T-helper 2 cell treated with Interferon-gamma antibody and Interleukin-4, amounts not matched to agents 5 μg/mL and 100 μg/mL, for 36 hours (primary cell): Measurements from ENCODE around the gene PPA2.

ENCODE experiments used
- DNase-seq: peaks from one replicate; pipeline ENCODE4 v3.0.0; 2021; ENCODE audit warnings: low spot score
- H3K27ac Mint-ChIP-seq: one replicate; pipeline ENCODE4 v1.8.0; 2021; ENCODE audit warnings: mild to moderate bottlenecking, mixed read lengths
- H3K27me3 Mint-ChIP-seq: one replicate; pipeline ENCODE4 v1.8.0; 2021; ENCODE audit warnings: low read depth, mixed read lengths
- H3K36me3 Mint-ChIP-seq: one replicate; pipeline ENCODE4 v1.8.0; 2021; ENCODE audit warnings: low read depth, mixed read lengths
- H3K4me1 Mint-ChIP-seq: one replicate; pipeline ENCODE4 v1.8.0; 2021; ENCODE audit warnings: low read depth, mixed read lengths
- H3K4me3 Mint-ChIP-seq: one replicate; pipeline ENCODE4 v1.8.0; 2022; ENCODE audit warnings: mild to moderate bottlenecking, moderate library complexity, mixed read lengths
- H3K9me3 Mint-ChIP-seq: one replicate; pipeline ENCODE4 v1.8.0; 2021; ENCODE audit warnings: mixed read lengths

Gene PPA2

DNA sequence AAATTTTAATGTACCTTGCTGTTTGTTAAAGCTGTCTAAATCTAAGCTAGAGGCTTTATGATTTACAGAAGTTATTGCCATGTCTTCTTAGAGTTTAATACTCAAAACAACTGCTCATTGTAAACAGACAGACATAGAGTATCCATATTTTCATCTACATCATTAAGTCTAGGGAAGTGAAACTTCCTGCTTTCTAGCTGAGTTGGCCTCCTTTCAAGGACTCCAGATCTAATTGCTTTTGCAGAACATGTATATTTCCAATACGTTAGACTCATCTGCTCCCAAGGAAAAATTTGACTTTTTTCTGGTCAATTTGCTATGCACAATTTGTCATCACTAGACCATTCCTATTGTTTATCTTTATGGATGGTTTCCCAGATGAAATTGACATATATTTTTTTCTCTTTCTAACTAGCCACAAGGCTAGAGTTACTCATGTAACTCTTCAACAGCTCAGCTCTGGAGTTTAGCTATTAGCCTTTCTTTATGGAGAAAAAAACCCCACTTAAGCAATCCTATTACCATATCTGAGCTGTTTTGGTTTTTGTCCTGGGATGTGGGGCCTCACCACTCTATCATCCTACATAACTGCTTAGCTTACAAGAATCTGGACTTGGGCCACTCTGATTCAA, 122.9 kb downstream of the PPA2 start:
- no peak overlapping the region for H3K27ac Mint-ChIP-seq
- H3K27me3 Mint-ChIP-seq, result no peaks in the 10 kb centered on the region
- no peak for DNase-seq
- H3K4me3 Mint-ChIP-seq, result no peak overlapping the region
- H3K4me1 Mint-ChIP-seq, result peaks cover 6% of the 10 kb centered on the region
- H3K36me3 Mint-ChIP-seq, result peaks cover 2% of the 10 kb centered on the region
- no peaks in the 10 kb centered on the region for H3K9me3 Mint-ChIP-seq

DNA sequence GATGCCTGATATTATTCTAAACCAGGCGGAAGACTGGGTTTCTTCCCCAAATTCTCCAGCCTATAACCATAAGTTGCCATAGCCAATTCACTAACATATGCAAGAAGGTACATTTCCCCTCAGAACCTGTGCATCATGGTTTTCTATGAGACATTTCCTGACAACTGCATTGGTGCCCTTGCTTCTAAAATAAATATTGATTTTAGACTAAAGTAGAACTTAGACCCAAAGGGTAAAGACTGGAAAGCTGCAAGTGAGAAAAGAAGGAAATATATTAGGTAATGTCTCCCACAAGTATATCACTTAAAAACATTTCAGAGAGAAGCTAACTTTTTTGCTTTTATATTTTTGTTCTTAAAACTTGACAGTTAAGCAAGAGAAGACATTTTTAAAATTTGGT, 125.1 kb downstream of the PPA2 start:
- DNase-seq, result no peak
- Mint-ChIP-seq H3K27me3 (no peaks in the 10 kb centered on the region), H3K9me3 (no peaks in the 10 kb centered on the region), H3K36me3 (no peaks in the 10 kb centered on the region), H3K4me1 (peaks cover 6% of the 10 kb centered on the region), H3K4me3 (no peak overlapping the region), H3K27ac (no peak overlapping the region)

DNA sequence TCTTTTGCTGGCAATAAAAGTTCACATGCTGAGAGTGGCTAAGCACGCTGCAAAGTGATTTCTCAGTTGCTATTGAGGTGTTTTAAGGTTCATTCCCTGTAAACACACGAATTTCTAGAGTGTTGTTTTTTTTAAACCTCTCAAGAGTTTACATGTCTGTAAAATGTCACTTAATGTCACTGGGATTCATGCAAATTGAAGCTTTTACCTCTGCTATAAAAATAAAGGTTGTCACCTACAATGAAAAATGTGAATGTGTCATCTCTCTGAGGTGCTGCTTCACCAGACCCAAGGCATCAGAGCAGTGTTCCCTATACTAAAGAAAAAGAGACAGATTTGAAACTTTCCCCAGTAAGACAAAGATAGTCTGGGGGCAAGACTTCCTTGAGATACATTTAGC, 127.0 kb downstream of the PPA2 start:
- Mint-ChIP-seq H3K36me3 (no peaks in the 10 kb centered on the region), H3K4me3 (no peak overlapping the region), H3K27ac (no peak overlapping the region), H3K4me1 (no peaks in the 10 kb centered on the region), H3K27me3 (no peaks in the 10 kb centered on the region), H3K9me3 (no peaks in the 10 kb centered on the region)
- no peak for DNase-seq

DNA sequence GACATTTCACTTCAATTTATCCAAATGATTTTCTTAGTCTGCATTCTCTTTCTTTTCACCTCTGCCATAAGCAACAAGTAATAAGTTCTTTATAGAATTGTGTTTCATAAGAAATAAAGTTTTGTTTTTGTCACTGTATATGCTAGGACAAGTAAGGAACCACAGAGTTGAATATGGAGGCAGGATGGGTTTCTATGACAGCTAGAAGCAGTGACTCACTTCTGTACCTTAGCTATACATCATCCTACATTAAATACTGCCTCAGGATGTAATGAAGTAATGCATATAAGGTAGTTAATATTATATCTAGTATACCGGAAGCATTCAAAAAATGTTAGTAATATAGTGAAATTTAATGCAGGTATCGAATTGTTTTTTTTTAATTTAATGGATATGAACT, 128.0 kb downstream of the PPA2 start:
- no peaks in the 10 kb centered on the region for H3K27me3 Mint-ChIP-seq
- no peaks in the 10 kb centered on the region for H3K9me3 Mint-ChIP-seq
- H3K27ac Mint-ChIP-seq, result no peak overlapping the region
- H3K4me1 Mint-ChIP-seq, result no peaks in the 10 kb centered on the region
- no peak for DNase-seq
- no peaks in the 10 kb centered on the region for H3K36me3 Mint-ChIP-seq
- H3K4me3 Mint-ChIP-seq, result no peak overlapping the region

DNA sequence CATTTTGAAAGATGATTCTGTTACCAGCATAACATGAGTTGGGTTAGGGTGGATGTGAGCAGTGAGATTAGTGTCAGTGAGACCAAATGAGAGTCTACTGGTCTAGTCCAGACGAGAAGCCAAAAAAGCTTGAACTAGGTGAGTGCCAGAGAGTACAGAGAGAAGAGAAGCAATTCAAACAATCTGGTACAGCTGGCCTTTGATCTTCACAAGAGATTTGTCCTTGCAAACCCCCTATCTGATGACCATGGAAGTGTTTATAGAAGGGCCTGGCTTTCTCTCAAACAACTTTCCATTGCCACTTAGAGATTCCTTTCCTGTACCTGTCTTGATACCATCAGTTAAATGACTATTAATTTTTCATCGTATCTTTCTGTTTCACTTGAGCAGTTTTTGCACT, 128.5 kb downstream of the PPA2 start:
- Mint-ChIP-seq H3K27me3 (no peaks in the 10 kb centered on the region), H3K4me3 (no peak overlapping the region), H3K9me3 (no peaks in the 10 kb centered on the region), H3K36me3 (no peaks in the 10 kb centered on the region), H3K27ac (no peak overlapping the region), H3K4me1 (no peaks in the 10 kb centered on the region)
- no peak for DNase-seq

DNA sequence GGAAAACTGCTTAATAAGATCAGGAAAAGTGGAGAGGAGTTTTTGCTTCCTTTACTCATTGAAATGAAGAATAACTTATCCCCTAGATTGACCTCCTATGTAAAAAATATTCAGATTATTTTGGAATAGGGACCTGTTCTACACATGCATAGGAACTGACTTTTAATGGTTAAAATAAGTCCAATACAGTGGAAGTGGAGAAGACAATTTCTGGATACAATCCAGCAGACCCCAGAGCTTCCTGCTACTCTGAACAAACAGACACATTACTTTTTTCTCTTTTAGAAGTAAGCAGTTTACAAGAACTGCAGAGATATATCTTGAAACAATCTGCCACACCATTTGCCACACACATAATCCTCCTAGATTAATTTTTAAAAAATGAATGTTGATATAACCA, 129.7 kb downstream of the PPA2 start:
- Mint-ChIP-seq H3K4me1 (no peaks in the 10 kb centered on the region), H3K4me3 (no peak overlapping the region), H3K9me3 (no peaks in the 10 kb centered on the region)

DNA sequence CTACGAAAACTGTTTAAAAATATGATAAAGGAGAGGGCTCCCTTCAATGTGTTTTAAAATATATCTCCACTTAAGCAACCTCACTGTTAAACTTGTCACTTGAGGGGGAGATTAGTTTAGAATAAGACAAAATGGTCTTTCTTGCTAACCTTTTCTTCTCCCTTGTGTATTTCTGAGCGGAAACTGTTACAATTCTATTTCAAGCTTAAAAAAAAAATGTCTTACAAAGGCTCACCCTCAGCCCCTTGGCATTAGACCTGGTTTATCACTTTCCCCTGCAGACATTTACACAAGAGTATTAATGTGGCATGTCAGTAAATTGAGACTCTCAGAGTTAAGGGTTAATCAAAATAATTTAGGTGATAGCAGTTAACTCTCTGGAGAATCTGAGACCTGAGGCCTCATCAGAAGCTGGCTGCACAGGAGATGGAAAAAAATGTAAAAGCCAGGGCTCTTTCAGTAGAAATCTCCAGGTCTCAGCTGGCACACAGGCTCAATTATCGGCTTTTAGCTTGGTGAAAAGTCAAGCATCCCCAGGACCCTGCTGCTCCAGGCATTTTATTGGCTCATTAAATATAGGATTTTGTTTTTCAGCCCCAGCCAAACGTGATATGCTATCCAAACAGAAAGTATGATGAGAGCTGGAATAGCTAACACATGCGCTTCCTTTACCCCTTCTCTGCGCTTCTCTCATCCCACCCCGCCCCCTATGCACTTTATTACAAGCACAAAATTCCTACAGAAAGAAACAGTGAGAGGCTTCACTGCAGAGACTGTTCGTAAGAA, 130.5 kb downstream of the PPA2 start:
- Mint-ChIP-seq H3K27ac (no peak overlapping the region), H3K4me1 (no peaks in the 10 kb centered on the region), H3K27me3 (no peaks in the 10 kb centered on the region), H3K4me3 (no peak overlapping the region), H3K9me3 (no peaks in the 10 kb centered on the region), H3K36me3 (no peaks in the 10 kb centered on the region)
- DNase-seq, result no peak

More for the DNA sequence above, 129.7 kb downstream of the PPA2 start:
- DNase-seq, result no peak
- Mint-ChIP-seq H3K27ac (no peak overlapping the region), H3K27me3 (no peaks in the 10 kb centered on the region), H3K36me3 (no peaks in the 10 kb centered on the region)

DNA sequence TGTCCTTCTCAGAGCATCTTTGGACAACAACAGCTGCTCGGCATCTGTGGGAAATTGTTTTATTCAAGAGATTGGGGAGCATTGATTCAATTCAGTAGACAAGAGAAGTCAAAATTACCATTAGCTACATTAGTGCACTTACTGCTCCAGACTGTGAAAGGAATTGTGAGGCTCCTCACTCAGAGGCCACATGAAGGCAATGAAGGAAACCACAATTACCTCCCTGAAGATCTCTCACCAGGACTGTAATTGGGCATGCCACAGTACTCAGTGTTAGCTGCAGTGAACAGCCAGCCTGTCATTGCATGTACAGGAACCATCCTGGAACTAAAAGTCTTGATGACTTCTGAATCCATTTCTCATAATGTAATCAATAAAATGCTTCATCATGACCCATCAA, 144.8 kb downstream of the PPA2 start:
- Mint-ChIP-seq H3K27me3 (no peaks in the 10 kb centered on the region), H3K27ac (no peak overlapping the region), H3K4me1 (peaks cover 3% of the 10 kb centered on the region), H3K9me3 (no peaks in the 10 kb centered on the region), H3K36me3 (no peaks in the 10 kb centered on the region), H3K4me3 (no peak overlapping the region)
- DNase-seq, result no peak

DNA sequence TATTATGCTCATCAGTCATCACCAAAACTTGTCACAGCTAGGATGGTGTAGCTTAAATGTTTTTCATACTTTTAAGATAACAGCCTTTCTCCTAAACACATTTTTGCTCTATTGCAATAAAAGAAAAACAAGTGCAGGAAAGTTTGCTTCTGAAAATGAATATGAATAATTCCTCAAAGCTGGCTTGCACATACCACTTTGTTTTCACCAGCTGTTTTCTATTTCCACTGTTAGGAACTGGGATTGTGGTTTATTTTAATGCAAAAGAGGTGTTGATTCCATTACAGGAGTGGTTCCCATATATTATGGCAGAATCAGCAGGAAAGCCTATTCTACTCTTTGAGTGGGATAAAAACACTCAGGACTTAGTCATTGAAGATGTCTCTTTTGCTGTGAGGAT, 145.9 kb downstream of the PPA2 start:
- H3K4me3 Mint-ChIP-seq, result no peak overlapping the region
- H3K4me1 Mint-ChIP-seq, result peaks cover 3% of the 10 kb centered on the region
- no peaks in the 10 kb centered on the region for H3K9me3 Mint-ChIP-seq
- H3K36me3 Mint-ChIP-seq, result no peaks in the 10 kb centered on the region
- DNase-seq, result no peak
- no peak overlapping the region for H3K27ac Mint-ChIP-seq
- H3K27me3 Mint-ChIP-seq, result no peaks in the 10 kb centered on the region

DNA sequence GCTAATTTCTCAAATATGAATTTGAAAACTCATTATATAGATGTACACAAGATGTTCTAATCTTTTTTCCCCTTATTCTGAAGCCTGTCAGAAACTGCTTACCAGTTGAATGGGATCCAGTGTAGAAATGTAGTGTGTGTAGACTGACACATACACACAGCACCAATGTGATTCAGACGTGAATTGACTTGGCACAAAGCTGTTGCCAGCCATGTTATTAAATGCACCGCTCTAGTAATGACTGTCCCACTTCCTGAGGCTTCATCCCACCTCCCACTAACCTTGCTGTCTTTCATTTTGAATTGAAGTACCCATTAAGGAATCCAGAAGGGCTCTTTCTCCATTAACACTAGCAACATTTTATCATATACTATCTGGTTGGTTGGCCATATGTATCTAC, 146.6 kb downstream of the PPA2 start:
- no peak overlapping the region for H3K4me3 Mint-ChIP-seq
- H3K9me3 Mint-ChIP-seq, result no peaks in the 10 kb centered on the region
- H3K27me3 Mint-ChIP-seq, result no peaks in the 10 kb centered on the region
- H3K4me1 Mint-ChIP-seq, result peaks cover 3% of the 10 kb centered on the region
- no peaks in the 10 kb centered on the region for H3K36me3 Mint-ChIP-seq
- no peak overlapping the region for H3K27ac Mint-ChIP-seq
- DNase-seq, result no peak
